ENCODE results near the gene GNB1. TPM values are rescaled to one million over a fixed set of nuclear protein-coding genes. Genes with fewer than 3 reads are reported as not detected.

Gene GNB1
- total and polyA plus RNA-seq, 9 of the 15 experiments (the other 6 are each of a cell fraction or from before 2014, with no cell fraction given) = 34.3 to 388 (median 114) TPM

GRCh38 chr1:1788646-1789431 lies 102.0 kb downstream of the GNB1 start:
- ATAC-seq (peak; percentile 65; the same call in 2 of the 3 replicates), FAIRE-seq (no peak), DNase-seq (ENCODE audit: extremely low read depth in 1 of 4, low spot score in 3 of 4) (peak; percentile 35 to 57 (median 44))
- Histone ChIP-seq H4K20me1 (replicated peaks; ENCODE audit: control insufficient read depth, insufficient read depth, low read length) (no peaks in the 10 kb centered on the region), H3K27ac (ENCODE audit: extremely low read depth, low read depth, low read length) (no peak overlapping the region), H3K4me3 (no peak overlapping the region), H2AFZ (ENCODE audit: low read depth, low read length) (no peak overlapping the region), H3K79me2 (ENCODE audit: control insufficient read depth, insufficient read depth, low read length) (no peaks in the 10 kb centered on the region), H3K4me2 (ENCODE audit: insufficient read depth, low read length) (no peak overlapping the region), H3K36me3 (ENCODE audit: control insufficient read depth, insufficient read depth, low read length) (peaks cover 91% of the 10 kb centered on the region), H3K9ac (ENCODE audit: insufficient read depth in 1 of 2, low read depth in 2 of 2, low read length in 2 of 2) (no peak overlapping the region), H3K27me3 (ENCODE audit: control insufficient read depth in 2 of 2, insufficient read depth in 2 of 2, low read length in 2 of 2) (no peaks in the 10 kb centered on the region; a peak in 1 of 5 replicates), H3K9me1 (ENCODE audit: control insufficient read depth, insufficient read depth, low read length) (no peaks in the 10 kb centered on the region), H3K9me3 (replicated peaks; ENCODE audit: control insufficient read depth, insufficient read depth, low read depth, low read length) (no peaks in the 10 kb centered on the region), H3K4me1 (replicated peaks in 1 of 2; ENCODE audit: control insufficient read depth in 2 of 2, insufficient read depth in 2 of 2, low read length in 2 of 2) (peaks cover 0 to 3% of the 10 kb centered on the region in 2 experiments; a peak in 1 of 5 replicates)
- 86% methylated on average over 25 of the region's 25 CpGs for WGBS (ENCODE audit: insufficient coverage, low coverage, missing lambda C conversion rate)
- BruUV-seq (replicated peaks) = no TSS peak
- intact Hi-C loops (cut with micrococcal nuclease) = no loop called here
- CTCF ChIA-PET (ENCODE audit: low intra/inter-chr PET ratio) = interaction anchor here (0.5 to 1.6 kb wide), 2 partner anchors 112 to 118 kb away, joined by 3 to 6 read pairs; no protein-coding TSS in a partner anchor
- in situ Hi-C loops (cut with MboI) = loop anchor here (5.0 kb wide), 1 partner anchor 118 kb away; no protein-coding TSS in a partner anchor
- POLR2A ChIA-PET = interaction anchor here (1.8 to 2.0 kb wide), 2 partner anchors 9 to 120 kb away, joined by 9 to 12 read pairs; no protein-coding TSS in a partner anchor
- no peak for TF ChIP-seq PURB (CRISPR knock-in tag; IDR thresholded peaks at IDR 0.05; ENCODE audit: low read depth)
- no peak for TF ChIP-seq TBP (optimal IDR thresholded peaks at IDR 0.05; ENCODE audit: low read depth, low read length)
- no peak for TF ChIP-seq TFAM (CRISPR knock-in tag; conservative IDR thresholded peaks at IDR 0.05)
- TF ChIP-seq REST (IDR thresholded peaks at IDR 0.05; ENCODE audit: borderline replicate concordance) = peak; percentile 40; the same call in 1 of the 2 replicates
- TF ChIP-seq REST (CRISPR knock-in tag; IDR thresholded peaks at IDR 0.05; ENCODE audit: low read depth) = no peak
- no peak for TF ChIP-seq ESRRB (CRISPR knock-in tag; IDR thresholded peaks at IDR 0.05; ENCODE audit: borderline replicate concordance)
- no peak for TF ChIP-seq ZNF436 (CRISPR knock-in tag; IDR thresholded peaks at IDR 0.05)
- TF ChIP-seq SMC3 (conservative IDR thresholded peaks at IDR 0.05; ENCODE audit: insufficient read depth, low read depth, low read length) = peak; percentile 37; the same call in 1 of the 2 replicates
- peak; percentile 55 to 73 (median 60) for TF ChIP-seq CTCF (IDR thresholded peaks at IDR 0.05 in 2 of 3, conservative IDR thresholded peaks at IDR 0.05 in 1 of 3; ENCODE audit: insufficient read depth in 2 of 3, low read depth in 1 of 3, low read length in 3 of 3)
